H9 (cell line): ENCODE measurements around the gene CDC16. TPM values are rescaled to one million over a fixed set of nuclear protein-coding genes. Genes with fewer than 3 reads are reported as not detected.

Source experiments
- DNase-seq: peaks from one replicate; pipeline ENCODE4 v3.0.0-alpha.2; 2017
- H2AFZ ChIP-seq: one replicate; pipeline ENCODE4 v1.6.1; 2013; ENCODE audit warnings: mild to moderate bottlenecking, low read length, control low read depth, moderate library complexity
- H2AK5ac ChIP-seq: 2 replicates; pipeline ENCODE4 v1.6.1; 2013; ENCODE audit warnings: low read length, control low read depth, mixed read lengths; ENCODE audit not compliant: insufficient read length
- H2BK120ac ChIP-seq: one replicate; pipeline ENCODE4 v1.6.1; 2013; ENCODE audit warnings: low read depth, mild to moderate bottlenecking, low read length, control low read depth, inconsistent platforms; ENCODE audit not compliant: poor library complexity, severe bottlenecking
- H2BK12ac ChIP-seq: 2 replicates; pipeline ENCODE4 v1.6.1; 2013; ENCODE audit warnings: low read length, control low read depth, mixed read lengths, low read depth; ENCODE audit not compliant: insufficient read length
- H2BK15ac ChIP-seq: 2 replicates; pipeline ENCODE4 v1.6.1; 2013; ENCODE audit warnings: low read depth, low read length, control low read depth
- H2BK20ac ChIP-seq: one replicate; pipeline ENCODE4 v1.6.1; 2013; ENCODE audit warnings: low read depth, mild to moderate bottlenecking, low read length, control low read depth, inconsistent platforms; ENCODE audit not compliant: poor library complexity, severe bottlenecking
- H2BK5ac ChIP-seq: 2 replicates; pipeline ENCODE4 v1.6.1; 2013; ENCODE audit warnings: low read length, control low read depth, mixed read lengths; ENCODE audit not compliant: insufficient read length
- H3K14ac ChIP-seq: 2 replicates; pipeline ENCODE4 v1.6.1; 2013; ENCODE audit warnings: low read length, control low read depth; ENCODE audit not compliant: insufficient read depth
- H3K18ac ChIP-seq: 2 replicates; pipeline ENCODE4 v1.6.1; 2013; ENCODE audit warnings: low read depth, mild to moderate bottlenecking, mixed read lengths, low read length, control low read depth; ENCODE audit not compliant: insufficient read length
- H3K23ac ChIP-seq: 2 replicates; pipeline ENCODE4 v1.6.1; 2013; ENCODE audit warnings: low read length, control low read depth, mixed read lengths, low read depth; ENCODE audit not compliant: insufficient read length
- H3K23me2 ChIP-seq: 2 replicates; pipeline ENCODE4 v1.6.1; 2013; ENCODE audit warnings: low read depth, mild to moderate bottlenecking, mixed read lengths, low read length, control low read depth; ENCODE audit not compliant: insufficient read length, poor library complexity, severe bottlenecking
- H3K27ac ChIP-seq: 2 replicates; pipeline ENCODE4 v1.5.1; 2013; ENCODE audit warnings: low read length, control low read depth, mixed read lengths, low read depth; ENCODE audit not compliant: insufficient read length
- H3K27me3 ChIP-seq: 2 replicates; pipeline ENCODE4 v1.6.1; 2013; ENCODE audit warnings: low read length, control low read depth, inconsistent platforms; ENCODE audit not compliant: insufficient read depth
- H3K4ac ChIP-seq: 2 replicates; pipeline ENCODE4 v1.6.1; 2013; ENCODE audit warnings: low read depth, mild to moderate bottlenecking, control low read depth, inconsistent platforms, low read length, moderate library complexity
- H3K4me1 ChIP-seq: 2 replicates; pipeline ENCODE4 v1.6.1; 2013; ENCODE audit warnings: low read length, control low read depth, inconsistent platforms; ENCODE audit not compliant: insufficient read depth
- H3K4me2 ChIP-seq: 2 replicates; pipeline ENCODE4 v1.6.1; 2013; ENCODE audit warnings: low read length, control low read depth, mixed read lengths; ENCODE audit not compliant: insufficient read length, insufficient read depth
- H3K56ac ChIP-seq: 2 replicates; pipeline ENCODE4 v1.6.1; 2013; ENCODE audit warnings: low read depth, mild to moderate bottlenecking, mixed read lengths, low read length, control low read depth; ENCODE audit not compliant: insufficient read length
- H3K79me1 ChIP-seq: 2 replicates; pipeline ENCODE4 v1.6.1; 2013; ENCODE audit warnings: low read depth, mild to moderate bottlenecking, moderate library complexity, low read length, control low read depth, inconsistent platforms; ENCODE audit not compliant: insufficient read depth, poor library complexity, severe bottlenecking
- H3K79me2 ChIP-seq: 2 replicates; pipeline ENCODE4 v1.6.1; 2013; ENCODE audit warnings: low read length, control low read depth, inconsistent platforms; ENCODE audit not compliant: insufficient read depth
- H3K9ac ChIP-seq: 2 replicates; pipeline ENCODE4 v1.6.1; 2013; ENCODE audit warnings: low read length, control low read depth, mixed read lengths; ENCODE audit not compliant: insufficient read length; ENCODE audit errors: extremely low read depth
- H3K9me3 ChIP-seq: one replicate; pipeline ENCODE4 v1.6.1; 2013; ENCODE audit warnings: low read depth, low read length, inconsistent platforms; ENCODE audit not compliant: control insufficient read depth
- H3T11ph ChIP-seq: one replicate; pipeline ENCODE4 v1.6.1; 2013; ENCODE audit warnings: mild to moderate bottlenecking, low read length, control low read depth, inconsistent platforms
- H4K20me1 ChIP-seq: one replicate; pipeline ENCODE4 v1.6.1; 2013; ENCODE audit not compliant: control insufficient read depth, insufficient read length, insufficient read depth
- H4K5ac ChIP-seq: 2 replicates; pipeline ENCODE4 v1.6.1; 2013; ENCODE audit warnings: low read depth, mild to moderate bottlenecking, mixed read lengths, low read length, control low read depth; ENCODE audit not compliant: insufficient read length
- H4K8ac ChIP-seq: replicated peaks from 2 replicates; pipeline ENCODE4 v1.6.1; 2013; ENCODE audit warnings: low read length, control low read depth, mixed read lengths, low read depth; ENCODE audit not compliant: insufficient read length
- H4K91ac ChIP-seq: 2 replicates; pipeline ENCODE4 v1.6.1; 2013; ENCODE audit warnings: low read depth, mild to moderate bottlenecking, moderate library complexity, mixed read lengths, low read length, control low read depth; ENCODE audit not compliant: insufficient read length
- H3K27ac Mint-ChIP-seq, 3 experiments: 2 replicates in 2 of 3; 3 replicates in 1 of 3; pipeline ENCODE4 v1.8.0; 2020 to 2021; ENCODE audit warnings: mixed read lengths in 3 of 3, mild to moderate bottlenecking in 1 of 3, moderate library complexity in 1 of 3
- H3K27me3 Mint-ChIP-seq: 2 replicates; pipeline ENCODE4 v1.8.0; 2021; ENCODE audit warnings: low read depth, mild to moderate bottlenecking, moderate library complexity, mixed read lengths
- H3K36me3 Mint-ChIP-seq, 3 experiments: 2 replicates in 2 of 3; 3 replicates in 1 of 3; pipeline ENCODE4 v1.8.0; 2020 to 2021; ENCODE audit warnings: low read depth in 3 of 3, mixed read lengths in 3 of 3; ENCODE audit not compliant: insufficient read depth in 1 of 3
- H3K4me1 Mint-ChIP-seq, 2 experiments: 2 replicates each; pipeline ENCODE4 v1.8.0; 2020; ENCODE audit warnings: mixed read lengths in 2 of 2
- H3K4me3 Mint-ChIP-seq, 2 experiments: 2 replicates in 1 of 2; 3 replicates in 1 of 2; pipeline ENCODE4 v1.8.0; 2020 to 2021; ENCODE audit warnings: mild to moderate bottlenecking in 2 of 2, mixed read lengths in 2 of 2, moderate library complexity in 1 of 2
- H3K9me3 Mint-ChIP-seq, 2 experiments: 2 replicates in 1 of 2; 3 replicates in 1 of 2; pipeline ENCODE4 v1.8.0; 2020; ENCODE audit warnings: mild to moderate bottlenecking in 2 of 2, mixed read lengths in 2 of 2, moderate library complexity in 1 of 2
- WGBS: extraction: QIAGEN DNeasy Blood & Tissue Kit; methylation state at CpG from one replicate; pipeline ENCODE4 v1.1.7; 2013; ENCODE audit warnings: missing lambda C conversion rate, low lambda C conversion rate, mixed read lengths; ENCODE audit not compliant: insufficient read length; ENCODE audit errors: extremely low coverage; 5-methylcytosine and 5-hydroxymethylcytosine counted together
- total RNA-seq: library from RNA; stranded (reverse); gene quantifications from 2 replicates; pipeline ENCODE4 v1.2.1, GENCODE V29; 2021
- TF ChIP-seq, protein P1 (sequence below): fragments of 200-600 bp; sonication (generic); conservative IDR thresholded peaks from 3 replicates; pipeline ENCODE4 v1.8.0; 2021; ENCODE audit warnings: antibody characterized with exemption, mild to moderate bottlenecking

CDC16 gene
- total RNA-seq, 1 experiment from 2014 or later = 91.9 TPM

DNA sequence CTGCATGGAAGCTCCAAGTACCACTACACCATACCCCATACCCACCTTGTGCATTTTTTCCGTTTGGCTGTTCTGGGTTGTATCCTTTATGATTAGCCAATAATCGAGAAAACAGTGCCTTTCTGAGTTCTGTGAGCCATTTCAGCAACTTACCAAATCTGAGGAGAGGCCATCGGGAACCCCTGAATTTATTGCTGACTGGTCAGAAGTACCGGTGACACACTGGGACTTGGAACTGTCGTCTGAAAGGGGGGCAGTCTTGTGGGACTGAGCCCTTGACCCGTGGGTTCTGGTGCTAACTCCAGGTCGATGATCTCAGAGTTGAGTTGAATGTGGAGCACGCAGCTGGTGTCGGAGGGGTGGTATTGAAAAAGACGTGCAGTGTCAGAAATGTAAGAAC is 61.8 kb downstream of the CDC16 start:
- no peak for DNase-seq
- Histone ChIP-seq H3K23ac (no peak overlapping the region), H3K56ac (no peak overlapping the region), H3K79me2 (no peaks in the 10 kb centered on the region; the same call in 1 of the 2 replicates), H3K4ac (no peak overlapping the region), H4K91ac (no peak overlapping the region), H2AK5ac (no peak overlapping the region), H3K4me2 (no peak overlapping the region), H2AFZ (no peak overlapping the region), H2BK120ac (no peak overlapping the region), H2BK12ac (no peak overlapping the region), H3K9me3 (no peaks in the 10 kb centered on the region), H3K27me3 (no peaks in the 10 kb centered on the region), H3K27ac (no peak overlapping the region), H3T11ph (no peak overlapping the region), H3K18ac (no peak overlapping the region), H2BK15ac (no peak overlapping the region), H3K23me2 (no peaks in the 10 kb centered on the region), H3K14ac (no peak overlapping the region), H3K9ac (no peak overlapping the region), H3K4me1 (no peaks in the 10 kb centered on the region), H3K79me1 (no peaks in the 10 kb centered on the region), H4K20me1 (no peaks in the 10 kb centered on the region), H4K8ac (no peak overlapping the region), H4K5ac (no peak overlapping the region), H2BK5ac (no peak overlapping the region), H2BK20ac (no peak overlapping the region)
- H3K4me3 Mint-ChIP-seq = no peak overlapping the region
- H3K9me3 Mint-ChIP-seq = no peaks in the 10 kb centered on the region
- WGBS = no CpG with 5 or more reads among the region's 10 CpGs
- H3K27me3 Mint-ChIP-seq = no peaks in the 10 kb centered on the region
- TF ChIP-seq, protein P1, sequence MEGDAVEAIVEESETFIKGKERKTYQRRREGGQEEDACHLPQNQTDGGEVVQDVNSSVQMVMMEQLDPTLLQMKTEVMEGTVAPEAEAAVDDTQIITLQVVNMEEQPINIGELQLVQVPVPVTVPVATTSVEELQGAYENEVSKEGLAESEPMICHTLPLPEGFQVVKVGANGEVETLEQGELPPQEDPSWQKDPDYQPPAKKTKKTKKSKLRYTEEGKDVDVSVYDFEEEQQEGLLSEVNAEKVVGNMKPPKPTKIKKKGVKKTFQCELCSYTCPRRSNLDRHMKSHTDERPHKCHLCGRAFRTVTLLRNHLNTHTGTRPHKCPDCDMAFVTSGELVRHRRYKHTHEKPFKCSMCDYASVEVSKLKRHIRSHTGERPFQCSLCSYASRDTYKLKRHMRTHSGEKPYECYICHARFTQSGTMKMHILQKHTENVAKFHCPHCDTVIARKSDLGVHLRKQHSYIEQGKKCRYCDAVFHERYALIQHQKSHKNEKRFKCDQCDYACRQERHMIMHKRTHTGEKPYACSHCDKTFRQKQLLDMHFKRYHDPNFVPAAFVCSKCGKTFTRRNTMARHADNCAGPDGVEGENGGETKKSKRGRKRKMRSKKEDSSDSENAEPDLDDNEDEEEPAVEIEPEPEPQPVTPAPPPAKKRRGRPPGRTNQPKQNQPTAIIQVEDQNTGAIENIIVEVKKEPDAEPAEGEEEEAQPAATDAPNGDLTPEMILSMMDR = no peak
- no peak overlapping the region for H3K27ac Mint-ChIP-seq
- peaks cover 41 to 85% (median 64%) of the 10 kb centered on the region in 3 experiments for H3K36me3 Mint-ChIP-seq
- no peaks in the 10 kb centered on the region for H3K4me1 Mint-ChIP-seq
